ENCODE measurements around the gene PGM5.

GRCh38 chr9:68551191-68551590 lies 194.8 kb downstream of the PGM5 start:
- TF ChIP-seq CTCF (conservative IDR thresholded peaks at IDR 0.05; ENCODE audit: low read depth in 2 of 2): no peak
- no peak for TF ChIP-seq EZH2 (IDR thresholded peaks at IDR 0.05; ENCODE audit: low read depth, unreplicated experiment)
- TF ChIP-seq POLR2AphosphoS5 (IDR thresholded peaks at IDR 0.05; ENCODE audit: low read depth): no peak
- no peak for TF ChIP-seq REST (IDR thresholded peaks at IDR 0.05; ENCODE audit: unreplicated experiment)
- TF ChIP-seq ZNF331 (CRISPR knock-in tag; IDR thresholded peaks at IDR 0.05; ENCODE audit: low read depth): no peak
- no peak for TF ChIP-seq EZH2phosphoT487 (IDR thresholded peaks at IDR 0.05; ENCODE audit: unreplicated experiment)
- TF ChIP-seq JUNB (IDR thresholded peaks at IDR 0.05; ENCODE audit: unreplicated experiment): no peak
- no peak for TF ChIP-seq CREB1 (CRISPR knock-in tag; IDR thresholded peaks at IDR 0.05; ENCODE audit: low read depth)
- TF ChIP-seq STAT1 (IDR thresholded peaks at IDR 0.05; ENCODE audit: unreplicated experiment): no peak
- TF ChIP-seq ETS1 (IDR thresholded peaks at IDR 0.05): no peak
- TF ChIP-seq NANOG (IDR thresholded peaks at IDR 0.05; ENCODE audit: borderline replicate concordance): no peak

Data from GM23338 (cell line).